HG02763 (cell line): ENCODE data around the gene FCN2.

Experiments
- ATAC-seq: cut with Tn5 transposase; IDR thresholded peaks from one replicate; pipeline ENCODE4 v1.9.1; 2021; ENCODE audit warnings: mild to moderate bottlenecking, moderate library complexity; ENCODE audit not compliant: unreplicated experiment

The FCN2 gene

GRCh38 chr9:134929193-134930158 is 48.9 kb downstream of the FCN2 start:
- ATAC-seq = no peak

- peak; percentile 58 for ATAC-seq
These were observed 49.8 kb downstream of the FCN2 start for GRCh38 chr9:134930398-134930797.

GRCh38 chr9:134932171-134932570 is 51.6 kb downstream of the FCN2 start:
- no peak for ATAC-seq

GRCh38 chr9:134932606-134933005 is 52.0 kb downstream of the FCN2 start:
- no peak for ATAC-seq

GRCh38 chr9:134933076-134933659 is 52.6 kb downstream of the FCN2 start:
- ATAC-seq = no peak

- no peak for ATAC-seq
These were observed 54.5 kb downstream of the FCN2 start for GRCh38 chr9:134935056-134935640.

- ATAC-seq = no peak
These were observed 55.2 kb downstream of the FCN2 start for GRCh38 chr9:134935701-134936345.

- no peak for ATAC-seq
These were observed 55.9 kb downstream of the FCN2 start for GRCh38 chr9:134936346-134937163.
